Measurements from ENCODE around the gene QSOX1.

The QSOX1 gene

DNA sequence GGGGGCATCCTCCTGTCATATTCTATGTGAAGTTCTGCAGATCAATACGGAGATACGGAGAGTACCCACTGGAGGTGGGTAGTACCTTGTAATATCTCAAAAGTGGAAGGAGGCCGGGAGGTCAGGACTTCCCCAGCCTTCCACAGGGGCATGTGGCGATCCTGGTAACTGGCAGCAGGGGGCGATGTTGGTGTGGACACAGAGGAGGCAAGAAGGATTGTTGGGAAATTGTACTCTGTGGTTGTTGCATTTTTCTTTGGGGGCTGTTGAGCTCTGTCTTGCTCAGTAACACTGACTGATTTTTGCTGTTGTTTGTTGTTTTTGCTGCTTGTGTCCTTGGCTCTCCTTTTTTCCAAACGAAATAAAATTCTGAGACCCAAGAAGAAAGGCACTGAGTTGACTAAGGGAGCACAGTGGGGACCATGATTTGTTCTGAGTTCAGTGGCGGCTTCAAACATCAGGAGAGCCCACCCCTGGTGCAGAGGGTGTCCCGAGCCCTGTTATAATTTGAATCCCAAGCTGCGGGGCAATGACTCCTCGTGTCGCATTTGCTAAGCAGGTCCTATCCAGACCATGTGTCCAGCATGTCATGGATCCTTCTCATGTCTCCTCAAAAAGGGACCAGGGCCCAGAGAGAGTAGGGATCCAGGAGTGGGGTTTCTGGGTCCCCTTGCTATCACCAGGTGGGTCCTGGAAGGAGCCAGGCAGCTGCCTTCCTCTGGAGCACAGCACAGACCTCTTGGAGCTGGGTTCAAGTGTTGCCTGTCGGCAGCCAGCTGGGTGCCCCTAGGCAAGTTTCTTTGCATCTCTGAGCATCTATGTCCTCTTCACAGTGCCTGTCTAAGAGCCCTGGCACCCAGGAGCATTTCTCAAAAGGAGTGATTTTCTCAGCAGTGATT, 98.2 kb downstream of the QSOX1 start:
- DNase-seq (ENCODE audit: low read depth): peak; percentile 53

Data from T follicular helper cell (primary cell).